K562 (cell line): ENCODE measurements around the gene UNC13A. TPM values are rescaled to one million over a fixed set of nuclear protein-coding genes. Genes with fewer than 3 reads are reported as not detected.

Source experiments
- BRD9 ChIP-seq: fragments of 450-650 bp; IDR thresholded peaks from 2 replicates; pipeline ENCODE4 v1.6.1; 2018; ENCODE audit warnings: low read depth; ENCODE audit not compliant: partially characterized antibody
- E2F6 ChIP-seq, 2 experiments: IDR thresholded peaks; 2 replicates each; pipeline ENCODE4 v1.6.1; 2011; ENCODE audit warnings: borderline replicate concordance in 1 of 2, control low read depth in 1 of 2, low read depth in 1 of 2, low read length in 1 of 2, mild to moderate bottlenecking in 1 of 2, mixed read lengths in 1 of 2, moderate library complexity in 1 of 2; ENCODE audit not compliant: insufficient read depth in 1 of 2, insufficient read length in 1 of 2, poor library complexity in 1 of 2, severe bottlenecking in 1 of 2; ENCODE audit errors: extremely low read depth in 1 of 2
- MAFF ChIP-seq: IDR thresholded peaks from 2 replicates; pipeline ENCODE4 v1.6.1; 2012; ENCODE audit warnings: low read length, improper control_type of control experiment
- MIER1 ChIP-seq: fragments of 450-650 bp; IDR thresholded peaks from 2 replicates; pipeline ENCODE4 v1.6.1; 2016; ENCODE audit warnings: antibody characterized with exemption, mild to moderate bottlenecking, low read depth
- ZBTB7A ChIP-seq: IDR thresholded peaks from 2 replicates; pipeline ENCODE4 v1.6.1; 2011; ENCODE audit warnings: low read depth, mild to moderate bottlenecking, low read length, moderate library complexity, borderline replicate concordance; ENCODE audit not compliant: control insufficient read depth
- ZFP91 ChIP-seq: sonication (generic); formaldehyde crosslinking; IDR thresholded peaks from 2 replicates; pipeline ENCODE4 v1.8.0; 2022; ENCODE audit warnings: mild to moderate bottlenecking, missing genetic modification reagents
- polyA plus RNA-seq, 8 experiments: library from polyadenylated mRNA; depleted of rRNA in 4 of 8; stranded (reverse) in 5 of 8; unstranded in 3 of 8; fragments of >200 nt; fragmentation: Nextera tagmentation in 2 of 8; fragmentation: Illumina TruSeq in 1 of 8; extraction: Ambion mirVana in 2 of 8; extraction: Trizol in 1 of 8; gene quantifications; 2 replicates each; pipeline versions ENCODE4 v1.2.1 to v1.2.3, GENCODE V29; 2011 to 2014; ENCODE audit warnings: inconsistent platforms in 1 of 8, missing spikeins in 1 of 8
- total RNA-seq, 7 experiments: library from RNA; depleted of rRNA in 6 of 7; stranded (reverse); fragments of >200 nt in 6 of 7; fragmentation: Illumina TruSeq in 2 of 7; extraction: Trizol in 2 of 7; gene quantifications; 2 replicates each; pipeline versions ENCODE4 v1.2.1 to v1.2.3, GENCODE V29; 2011 to 2021; ENCODE audit warnings: low replicate concordance in 1 of 7

The UNC13A gene
- total and polyA plus RNA-seq, 9 of the 15 experiments (the other 6 are each of a cell fraction or from before 2014, with no cell fraction given): 0.03 to 1.0 (median 0.25) TPM

DNA sequence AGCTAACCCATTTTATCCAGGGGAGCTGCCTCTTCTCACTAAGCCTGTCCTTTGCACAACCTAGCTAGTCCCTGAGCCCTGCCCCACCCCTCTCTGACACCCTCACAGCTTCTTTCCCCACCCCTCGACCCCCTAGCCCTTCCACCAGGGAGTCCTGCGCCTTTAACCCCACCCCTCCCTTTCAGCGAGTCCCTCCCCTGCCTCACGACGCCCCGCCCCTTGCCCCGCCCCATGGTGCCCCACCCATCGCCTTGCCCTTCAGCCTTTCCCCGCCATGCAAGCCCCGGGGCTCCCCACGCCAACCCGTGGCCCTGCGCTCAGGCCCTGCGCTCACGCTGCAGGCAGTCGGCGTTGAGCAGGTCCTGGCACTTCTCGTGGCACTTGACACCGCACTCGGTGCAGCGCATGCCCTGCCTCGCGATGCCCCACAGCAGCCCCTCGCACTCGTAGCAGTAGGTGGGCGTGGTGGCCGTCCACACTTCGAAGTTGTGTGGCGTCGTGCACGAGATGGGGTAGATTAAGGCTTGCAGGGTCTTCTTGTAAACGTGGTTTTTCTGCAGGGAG lies 40.0 kb downstream of the UNC13A start (continued):
- TF ChIP-seq MAFF (no peak), ZBTB7A (no peak), E2F6 (IDR thresholded peaks at IDR 0.05; ENCODE audit: borderline replicate concordance in 1 of 2, extremely low read depth in 1 of 2, insufficient read depth in 1 of 2, insufficient read length in 1 of 2, low read depth in 1 of 2, low read length in 1 of 2, poor library complexity in 1 of 2, severe bottlenecking in 1 of 2) (peak in 1 of 2 experiments; percentile 18), ZFP91 (CRISPR knock-in tag) (peak; percentile 82), BRD9 (no peak), MIER1 (no peak)
